Right kidney (tissue), 1 donor: Measurements from ENCODE around the gene PICK1.
"Not testable (repeated sequence)": the region's sequence is repeated elsewhere in the genome, so short reads cannot be mapped to it uniquely, and the experiment has no call there.

Source experiments
- DNase-seq: peaks from one replicate; pipeline ENCODE4 v3.0.0-alpha.2; 2016

Gene PICK1

DNA sequence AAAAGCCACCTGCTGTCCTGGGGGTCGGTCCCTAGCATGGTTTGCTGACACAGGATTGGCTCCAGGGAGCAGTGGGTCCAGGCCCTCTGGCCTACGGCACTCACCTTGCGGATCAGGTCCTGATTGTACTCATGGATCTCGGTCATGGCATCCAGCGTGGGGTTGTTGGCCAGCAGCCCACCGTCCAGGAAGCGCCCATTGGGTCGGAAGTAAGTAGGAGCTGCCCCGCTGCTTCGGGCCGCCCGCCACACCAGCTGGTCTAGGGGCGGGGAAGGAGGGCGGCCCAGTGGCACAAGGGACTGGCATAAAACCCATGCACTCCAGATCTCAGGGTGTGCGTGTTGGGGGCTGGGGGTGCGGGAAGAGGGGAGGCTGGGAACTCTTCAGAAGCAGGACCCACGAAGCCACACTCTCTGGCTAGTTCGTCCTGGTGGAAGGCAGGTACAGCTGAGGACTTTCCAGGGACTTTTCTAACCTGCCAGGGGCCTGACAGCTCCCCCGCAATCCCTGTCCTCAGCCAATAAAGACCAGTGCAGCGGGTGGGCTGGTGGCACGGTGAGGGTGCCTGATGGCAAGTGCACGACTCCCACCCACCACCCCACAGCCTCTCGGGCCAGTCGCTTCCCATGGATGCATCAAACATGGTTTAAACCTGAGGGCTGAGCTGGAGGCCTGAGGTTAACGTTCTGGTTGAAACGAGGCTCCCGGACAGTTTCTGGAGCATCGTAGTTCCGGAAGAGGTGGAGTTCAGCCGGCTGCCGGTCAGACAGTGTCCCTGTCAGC lies 58.4 kb downstream of the PICK1 start:
- DNase-seq: no peak

DNA sequence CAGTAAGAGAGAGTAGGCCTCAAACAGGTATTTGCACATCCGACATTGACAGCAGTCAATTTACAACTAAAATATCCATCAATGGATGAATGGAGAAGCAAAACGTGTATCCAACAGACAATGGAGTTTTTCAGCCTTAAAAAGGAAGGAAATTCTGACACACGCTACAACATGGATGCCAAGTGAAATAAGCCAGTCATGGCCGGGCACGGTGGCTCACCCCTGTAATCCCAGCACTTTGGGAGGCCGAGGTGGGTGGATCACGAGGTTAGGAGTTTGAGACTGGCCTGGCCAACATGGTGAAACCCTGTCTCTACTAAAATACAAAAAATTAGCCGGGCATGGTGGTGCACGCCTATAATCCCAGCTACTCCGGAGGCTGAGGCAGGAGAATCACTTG lies 60.4 kb downstream of the PICK1 start:
- DNase-seq: not testable (repeated sequence)

DNA sequence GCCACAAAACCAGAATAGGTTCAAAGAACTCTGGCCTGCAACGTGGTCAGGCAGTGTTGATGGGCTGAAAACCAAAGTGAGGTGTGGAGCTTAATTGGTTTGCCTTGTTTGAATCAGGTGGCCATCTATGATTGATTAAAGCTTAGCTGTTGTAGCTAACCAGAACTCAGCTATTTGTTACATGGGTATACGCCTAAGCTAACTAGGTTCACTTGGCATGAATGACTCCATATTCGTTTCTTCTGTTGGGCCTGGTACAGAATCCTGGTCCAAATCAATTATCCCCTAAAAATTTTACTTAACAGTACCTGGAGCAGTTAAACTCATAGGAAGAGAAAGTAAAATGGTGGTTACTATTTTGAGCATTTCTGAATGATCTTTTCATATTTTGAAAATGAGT lies 61.0 kb downstream of the PICK1 start:
- no peak for DNase-seq

DNA sequence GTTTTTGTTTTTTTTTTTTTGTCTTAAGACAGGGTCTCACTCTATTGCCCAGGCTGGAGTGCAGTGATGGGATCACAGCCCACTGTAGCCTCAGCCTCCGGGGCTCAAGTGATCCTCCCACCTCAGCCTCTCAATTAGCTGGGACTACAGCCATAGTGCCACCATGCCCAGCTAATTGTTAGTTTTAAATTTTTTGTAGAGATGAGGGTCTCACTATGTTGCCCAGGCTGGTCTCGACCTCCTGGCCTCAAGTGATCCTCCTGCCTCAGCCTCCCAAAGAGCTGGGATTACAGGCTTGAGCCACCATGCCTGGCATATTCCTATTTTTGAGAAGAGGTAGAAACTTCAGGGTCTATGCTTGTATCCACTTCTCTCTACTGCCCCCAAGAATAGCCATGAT lies 61.5 kb downstream of the PICK1 start:
- not testable (repeated sequence) for DNase-seq

DNA sequence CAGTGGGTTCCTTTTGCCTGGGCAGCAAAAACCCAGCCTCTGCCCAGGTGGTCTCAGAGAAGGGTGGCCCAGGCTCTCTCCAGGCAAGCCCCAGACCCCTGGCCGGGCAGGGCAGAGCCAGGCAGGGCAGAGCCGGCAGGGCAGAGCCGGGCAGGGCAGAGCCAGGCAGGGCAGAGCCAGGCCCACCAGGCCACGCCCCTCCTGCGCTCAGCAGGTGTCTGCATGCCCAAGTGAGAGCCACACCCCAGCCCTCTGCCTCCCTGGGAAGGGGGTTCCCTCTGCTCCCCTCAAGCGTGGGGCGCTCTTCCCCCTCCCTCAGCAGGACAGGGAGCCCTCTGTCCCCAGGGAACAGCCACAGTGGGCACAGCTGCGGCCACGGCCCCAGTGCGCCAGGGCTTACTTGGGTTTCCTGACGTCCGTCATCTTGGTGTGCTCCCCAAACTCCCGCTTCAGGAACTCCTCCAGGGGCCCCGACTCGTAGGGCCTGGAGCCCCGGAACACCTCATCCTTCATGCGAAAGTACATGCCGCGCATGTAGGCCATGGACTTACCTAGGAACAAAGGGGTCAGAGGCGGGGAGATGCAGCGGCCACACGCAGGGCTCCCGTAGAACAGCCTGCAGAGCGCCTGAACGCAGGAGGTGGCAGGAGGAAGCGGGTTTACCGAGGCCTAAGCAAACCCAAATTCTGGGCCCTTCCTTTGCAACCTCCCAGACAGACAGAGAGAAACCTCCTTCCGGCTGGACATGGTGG lies 63.3 kb downstream of the PICK1 start:
- no peak for DNase-seq

DNA sequence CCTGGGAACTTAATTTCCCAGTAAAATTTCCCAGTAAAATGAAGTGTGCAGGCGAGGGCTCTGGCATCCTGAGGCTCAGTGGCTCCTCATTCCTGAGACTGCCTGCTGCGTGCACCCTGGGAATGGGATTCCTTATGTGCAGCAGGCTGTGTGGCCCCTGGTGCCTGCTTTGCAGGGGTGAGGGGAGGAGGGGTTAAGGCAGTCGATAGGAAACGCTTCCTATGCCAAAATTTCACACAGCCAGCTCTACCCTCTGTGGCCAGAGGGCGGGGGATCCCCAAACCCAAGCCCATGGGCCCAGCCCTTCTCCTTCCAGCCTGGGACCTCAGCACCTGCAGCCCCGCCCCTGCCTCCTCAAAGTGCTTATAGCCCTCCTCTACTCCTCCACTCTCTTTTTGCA lies 65.4 kb downstream of the PICK1 start:
- DNase-seq: no peak

DNA sequence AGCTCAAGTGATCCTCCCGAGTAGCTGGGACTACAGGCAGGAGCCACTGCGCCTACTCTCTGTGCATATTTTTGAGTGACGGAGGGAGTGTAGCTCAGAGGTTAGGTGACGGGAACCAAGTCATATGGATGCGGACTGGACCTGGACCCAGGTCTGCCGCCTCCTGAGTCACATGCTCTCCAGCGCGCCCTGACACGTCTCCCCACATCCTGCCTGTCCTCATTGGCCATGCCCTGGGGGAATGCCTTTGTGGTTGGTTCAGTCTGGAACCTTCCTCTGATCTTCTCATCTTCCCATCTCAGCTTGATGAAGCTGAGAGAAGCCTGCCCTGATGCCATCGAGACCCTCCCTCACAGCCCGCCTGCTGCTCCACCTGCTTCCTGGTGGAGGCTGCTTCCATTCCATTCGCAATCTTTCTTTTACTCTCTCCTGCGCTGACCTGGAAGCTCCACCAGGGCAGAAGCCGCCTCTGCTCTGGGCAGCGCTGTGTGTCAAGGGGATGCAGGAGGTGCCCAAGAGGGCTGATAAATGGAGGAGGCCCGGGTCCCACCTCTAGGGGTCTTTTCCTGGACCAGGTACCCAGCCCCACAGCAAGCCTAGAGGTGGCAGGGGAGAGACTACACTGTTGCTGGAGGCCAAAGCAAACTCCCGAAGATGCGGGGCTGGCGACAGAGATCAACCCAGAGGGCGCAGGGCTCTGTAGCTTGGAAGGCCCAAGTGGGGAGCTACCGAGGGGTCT lies 67.2 kb downstream of the PICK1 start:
- no peak for DNase-seq

DNA sequence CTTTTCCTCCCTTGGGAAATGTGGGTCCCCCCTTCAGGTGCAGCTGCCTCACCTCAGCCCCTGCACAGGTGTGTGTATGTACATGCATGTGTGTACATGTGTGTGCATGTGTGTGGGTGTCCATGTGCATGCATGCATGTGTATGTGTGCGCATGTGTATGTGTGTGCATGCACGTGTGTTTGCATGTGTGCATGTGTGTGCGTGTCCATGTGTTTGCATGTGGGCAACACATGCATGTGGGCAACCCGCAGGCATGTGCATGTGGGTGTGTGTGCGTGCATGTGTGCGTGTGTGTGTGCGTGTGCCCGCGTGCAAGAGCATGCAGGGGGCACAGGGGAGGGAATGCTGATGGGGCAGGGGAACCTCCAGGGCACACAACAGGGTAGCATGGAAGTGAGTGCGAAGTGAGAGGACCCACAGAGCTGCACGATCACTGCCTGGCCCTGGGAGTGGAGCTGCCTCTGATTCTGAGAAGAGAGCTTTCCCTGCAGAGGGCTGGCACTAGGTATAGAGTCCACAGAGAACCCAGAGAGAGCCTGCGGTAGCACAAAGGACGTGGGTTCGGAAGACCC lies 67.9 kb downstream of the PICK1 start:
- no peak for DNase-seq
